SK-N-SH (cell line): ENCODE results near the gene FMN1. TPM values are rescaled to one million over a fixed set of nuclear protein-coding genes. Genes with fewer than 3 reads are reported as not detected.

Experiments used
- CTCF ChIA-PET: fragments of 300-600, 350-600 bp; formaldehyde crosslinking; extraction: SDS; loops from one replicate; lab custom pipeline; 2021; lab: Yijun Ruan, JAX
- POLR2A ChIA-PET: fragments of 350-600 bp; sonication (Branson Sonifier 250); formaldehyde crosslinking; extraction: SDS; loops from one replicate; lab custom pipeline; 2020; ENCODE audit warnings: antibody characterized with exemption, inconsistent platforms; lab: Yijun Ruan, JAX
- DNase-seq: peaks from one replicate; pipeline ENCODE4 v3.0.0; 2012
- H2AFZ ChIP-seq: fragments of 200-600 bp; sonication (generic); 2 replicates; pipeline ENCODE4 v1.8.1; 2016; ENCODE audit warnings: antibody characterized with exemption, mild to moderate bottlenecking, low read depth
- H3F3A ChIP-seq: fragments of 200-600 bp; sonication (generic); replicated peaks from 2 replicates; pipeline ENCODE3; 2016; ENCODE audit warnings: antibody characterized with exemption, mild to moderate bottlenecking; ENCODE audit not compliant: insufficient read depth
- H3K27ac ChIP-seq, 2 experiments: fragments of 200-500 bp in 1 of 2; fragments of 200-600 bp in 1 of 2; sonication (Bioruptor generic) in 1 of 2; sonication (generic), shearing (Covaris generic) in 1 of 2; 2 replicates each; pipeline versions ENCODE4 v1.5.1 to v1.6.1; 2014 to 2016; ENCODE audit warnings: low read depth in 2 of 2, inconsistent platforms in 1 of 2, low read length in 1 of 2, mild to moderate bottlenecking in 1 of 2, mixed read lengths in 1 of 2
- H3K27me3 ChIP-seq: fragments of 200-600 bp; sonication (generic), shearing (Covaris generic); 2 replicates; pipeline ENCODE4 v1.6.1; 2016; ENCODE audit warnings: mixed run types; ENCODE audit not compliant: insufficient read depth
- H3K36me3 ChIP-seq, 2 experiments: fragments of 200-500 bp in 1 of 2; fragments of 200-600 bp in 1 of 2; sonication (Bioruptor generic) in 1 of 2; sonication (generic) in 1 of 2; replicated peaks in 1 of 2; 2 replicates each; pipeline versions ENCODE3 to v1.5.1; 2014 to 2016; ENCODE audit warnings: low read length in 1 of 2, mild to moderate bottlenecking in 1 of 2; ENCODE audit not compliant: insufficient read depth in 2 of 2, control insufficient read depth in 1 of 2
- H3K4me1 ChIP-seq, 2 experiments: fragments of 200-500 bp in 1 of 2; fragments of 200-600 bp in 1 of 2; sonication (Bioruptor generic) in 1 of 2; sonication (generic), shearing (Covaris generic) in 1 of 2; 2 replicates each; pipeline versions ENCODE4 v1.5.1 to v1.6.1; 2014 to 2016; ENCODE audit warnings: low read depth in 1 of 2, low read length in 1 of 2, mixed run types in 1 of 2; ENCODE audit not compliant: insufficient read depth in 2 of 2, control insufficient read depth in 1 of 2
- H3K4me2 ChIP-seq: fragments of 200-600 bp; sonication (generic), shearing (Covaris generic); 2 replicates; pipeline ENCODE4 v1.6.1; 2017; ENCODE audit warnings: mixed run types
- H3K4me3 ChIP-seq, 2 experiments: fragments of 200-500 bp in 1 of 2; fragments of 200-600 bp in 1 of 2; sonication (Bioruptor generic) in 1 of 2; sonication (generic), shearing (Covaris generic) in 1 of 2; 2 replicates each; pipeline versions ENCODE4 v1.5.1 to v1.8.1; 2014 to 2016; ENCODE audit warnings: low read depth in 2 of 2, inconsistent platforms in 1 of 2, low read length in 1 of 2, mild to moderate bottlenecking in 1 of 2, mixed read lengths in 1 of 2, moderate library complexity in 1 of 2
- H3K79me2 ChIP-seq: fragments of 200-600 bp; sonication (generic); 2 replicates; pipeline ENCODE4 v1.8.1; 2017; ENCODE audit warnings: mild to moderate bottlenecking; ENCODE audit not compliant: insufficient read depth
- H3K9ac ChIP-seq: fragments of 200-600 bp; sonication (generic); 2 replicates; pipeline ENCODE4 v1.6.1; 2017; ENCODE audit warnings: mixed run types
- H3K9me2 ChIP-seq: fragments of 200-600 bp; sonication (generic); 2 replicates; pipeline ENCODE4 v1.6.1; 2017; ENCODE audit warnings: mixed run types
- H3K9me3 ChIP-seq: fragments of 200-600 bp; sonication (generic); 2 replicates; pipeline ENCODE4 v1.6.1; 2017; ENCODE audit warnings: mixed run types, mild to moderate bottlenecking, moderate library complexity
- H4K20me1 ChIP-seq: fragments of 200-600 bp; sonication (generic); 2 replicates; pipeline ENCODE4 v1.6.1; 2017; ENCODE audit warnings: mild to moderate bottlenecking, mixed run types; ENCODE audit not compliant: insufficient read depth
- CHD2 ChIP-seq: fragments of 150-350 bp; IDR thresholded peaks from 2 replicates; pipeline ENCODE4 v1.6.1; 2018; ENCODE audit warnings: low read length; ENCODE audit not compliant: partially characterized antibody
- EP300 ChIP-seq, 2 experiments: IDR thresholded peaks; 2 replicates each; pipeline versions ENCODE4 v1.4.0 to v1.6.1; 2012; ENCODE audit warnings: borderline replicate concordance in 1 of 2, low read depth in 1 of 2, low read length in 1 of 2
- EZH2phosphoT487 ChIP-seq: fragments of 200-600 bp; sonication (generic); IDR thresholded peaks from 2 replicates; pipeline ENCODE4 v1.6.1; 2017; ENCODE audit warnings: low read depth, mixed run types, mild to moderate bottlenecking, antibody characterized with exemption, moderate library complexity, borderline replicate concordance
- FOSL2 ChIP-seq: IDR thresholded peaks from 2 replicates; pipeline ENCODE4 v1.4.0; 2012; ENCODE audit warnings: low read depth, mild to moderate bottlenecking, moderate library complexity, borderline replicate concordance
- FOXJ3 ChIP-seq: sonication (generic); formaldehyde crosslinking; IDR thresholded peaks from 2 replicates; pipeline ENCODE4 v1.5.1; 2020; ENCODE audit warnings: mild to moderate bottlenecking, missing genetic modification reagents
- FOXM1 ChIP-seq: IDR thresholded peaks from 2 replicates; pipeline ENCODE4 v1.4.0; 2012; ENCODE audit warnings: low read depth, mild to moderate bottlenecking
- GABPA ChIP-seq: IDR thresholded peaks from 2 replicates; pipeline ENCODE4 v1.4.0; 2012; ENCODE audit warnings: low read depth, mild to moderate bottlenecking
- JUND ChIP-seq: IDR thresholded peaks from 2 replicates; pipeline ENCODE4 v1.4.0; 2012
- MEF2A ChIP-seq: IDR thresholded peaks from 2 replicates; pipeline ENCODE4 v1.4.0; 2012; ENCODE audit warnings: low read depth, borderline replicate concordance
- MXI1 ChIP-seq: IDR thresholded peaks from 2 replicates; pipeline ENCODE4 v1.6.1; 2012; ENCODE audit warnings: mild to moderate bottlenecking, low read depth, low read length, improper control_type of control experiment
- NRF1 ChIP-seq: IDR thresholded peaks from 2 replicates; pipeline ENCODE4 v1.6.1; 2012; ENCODE audit warnings: low read depth, mild to moderate bottlenecking, low read length
- POLR2AphosphoS5 ChIP-seq: IDR thresholded peaks from 2 replicates; pipeline ENCODE4 v1.6.1; 2012; ENCODE audit warnings: low read depth, low read length
- RAD21 ChIP-seq: IDR thresholded peaks from 2 replicates; pipeline ENCODE4 v1.6.1; 2012; ENCODE audit warnings: mild to moderate bottlenecking, low read length
- RCOR1 ChIP-seq: fragments of 150-350 bp; IDR thresholded peaks from 2 replicates; pipeline ENCODE4 v1.6.1; 2017; ENCODE audit warnings: antibody characterized with exemption, low read length
- RFX5 ChIP-seq: IDR thresholded peaks from 2 replicates; pipeline ENCODE4 v1.6.1; 2012; ENCODE audit warnings: mild to moderate bottlenecking, improper control_type of control experiment, low read length
- SIN3A ChIP-seq: IDR thresholded peaks from 2 replicates; pipeline ENCODE4 v1.6.1; 2012; ENCODE audit warnings: low read depth, mild to moderate bottlenecking, low read length, moderate library complexity, borderline replicate concordance
- TAF1 ChIP-seq: IDR thresholded peaks from 2 replicates; pipeline ENCODE4 v1.6.1; 2012; ENCODE audit warnings: low read depth, mild to moderate bottlenecking, low read length, moderate library complexity, borderline replicate concordance
- TCF12 ChIP-seq: IDR thresholded peaks from 2 replicates; pipeline ENCODE4 v1.4.0; 2012
- YY1 ChIP-seq: IDR thresholded peaks from 2 replicates; pipeline ENCODE4 v1.4.0; 2012; ENCODE audit warnings: low read depth, mild to moderate bottlenecking
- WGBS: methylation state at CpG from one replicate; pipeline ENCODE4 v1.1.6; 2017; ENCODE audit warnings: low lambda C conversion rate; 5-methylcytosine and 5-hydroxymethylcytosine counted together
- polyA plus RNA-seq, 3 experiments: library from polyadenylated mRNA; depleted of rRNA; stranded (reverse); fragments of >200 nt; gene quantifications; 2 replicates each; pipeline ENCODE4 v1.2.3, GENCODE V29; 2012
- TF ChIP-seq, protein P1 (sequence below): fragments of 150-350 bp; IDR thresholded peaks from 2 replicates; pipeline ENCODE4 v1.6.1; 2017; ENCODE audit warnings: antibody characterized with exemption, low read length, low read depth, borderline replicate concordance
- TF ChIP-seq, protein P2 (sequence below): IDR thresholded peaks from 2 replicates; pipeline ENCODE4 v1.4.0; 2012; ENCODE audit warnings: low read depth, borderline replicate concordance
- TF ChIP-seq, protein P3 (sequence below): IDR thresholded peaks from 2 replicates; pipeline ENCODE4 v1.4.0; 2012; ENCODE audit warnings: low read depth
- TF ChIP-seq, protein P4 (sequence below): IDR thresholded peaks from 2 replicates; pipeline ENCODE4; 2012

FMN1 gene
- polyA plus RNA-seq, 1 of the 3 experiments (the other 2 are of a cell fraction) = 9.1 TPM

DNA sequence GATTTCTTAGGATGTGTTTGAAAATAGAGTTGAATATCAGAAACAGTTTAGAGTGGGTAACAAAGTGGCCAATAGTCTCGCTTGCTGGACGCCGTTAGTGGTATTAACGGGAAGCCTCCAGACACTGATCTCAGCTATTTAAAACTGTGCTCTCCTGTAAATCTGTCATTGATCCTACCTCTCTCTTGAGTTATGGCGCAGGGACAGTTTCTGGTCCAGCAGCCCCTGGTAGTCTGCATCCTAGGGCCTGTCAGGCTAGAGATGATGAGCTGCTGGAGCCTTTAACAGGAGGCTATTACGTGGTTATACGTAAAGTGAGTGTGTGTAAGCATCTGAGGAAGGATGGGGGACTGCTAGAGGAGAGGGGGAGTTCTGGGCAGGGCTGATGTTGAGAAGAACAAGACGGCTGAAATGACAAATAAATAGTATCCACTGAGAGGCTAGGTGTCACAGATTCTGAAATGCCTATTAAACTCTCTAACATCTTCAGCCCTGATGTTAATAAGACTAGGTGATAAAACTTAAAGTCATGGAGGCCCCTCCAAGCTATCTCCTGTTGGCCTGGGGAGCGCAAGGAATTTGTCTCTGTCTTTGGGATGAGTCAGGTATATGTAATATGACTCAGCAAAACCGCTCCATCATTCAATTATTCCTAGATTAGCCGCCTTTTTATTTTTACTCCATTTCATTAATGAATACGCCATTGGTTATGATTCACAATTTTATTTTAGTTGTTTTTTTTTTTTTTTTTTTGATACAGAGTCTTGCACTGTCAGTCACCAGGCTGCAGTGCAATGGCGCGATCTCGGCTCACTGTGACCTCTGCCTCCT lies 321.0 kb downstream of the FMN1 start:
- Histone ChIP-seq H3K27ac (peak overlapping the region; percentile 67 to 91), H3K36me3 (peaks cover 6 to 61% of the 10 kb centered on the region in 2 experiments), H3K4me3 (no peak overlapping the region), H3K4me2 (no peak overlapping the region), H4K20me1 (no peaks in the 10 kb centered on the region), H3K9me2 (no peaks in the 10 kb centered on the region), H3K27me3 (no peaks in the 10 kb centered on the region), H3K9ac (peak overlapping the region; percentile 28; the same call in 1 of the 2 replicates), H3F3A (peaks cover 79% of the 10 kb centered on the region), H3K9me3 (no peaks in the 10 kb centered on the region), H3K4me1 (peaks cover 5 to 19% of the 10 kb centered on the region in 2 experiments; a peak in 3 of 4 replicates), H3K79me2 (peaks cover 43% of the 10 kb centered on the region), H2AFZ (no peak overlapping the region)
- TF ChIP-seq YY1 (no peak), TCF12 (peak; percentile 28; the same call in 1 of the 2 replicates), GABPA (no peak), RCOR1 (no peak), SIN3A (no peak), POLR2AphosphoS5 (no peak; the same call in 1 of the 2 replicates), EP300 (IDR thresholded peaks at IDR 0.05; ENCODE audit: borderline replicate concordance in 1 of 2, low read depth in 1 of 2, low read length in 1 of 2) (peak in 1 of 2 experiments; percentile 30; a peak in 1 of 4 replicates), RFX5 (no peak), FOXM1 (no peak), TAF1 (no peak), FOSL2 (peak; percentile 76), FOXJ3 (CRISPR knock-in tag) (no peak), EZH2phosphoT487 (no peak), NRF1 (no peak), JUND (peak; percentile 60), MEF2A (peak; percentile 59; the same call in 1 of the 2 replicates), MXI1 (no peak), RAD21 (no peak), CHD2 (no peak)
- TF ChIP-seq, protein P1, sequence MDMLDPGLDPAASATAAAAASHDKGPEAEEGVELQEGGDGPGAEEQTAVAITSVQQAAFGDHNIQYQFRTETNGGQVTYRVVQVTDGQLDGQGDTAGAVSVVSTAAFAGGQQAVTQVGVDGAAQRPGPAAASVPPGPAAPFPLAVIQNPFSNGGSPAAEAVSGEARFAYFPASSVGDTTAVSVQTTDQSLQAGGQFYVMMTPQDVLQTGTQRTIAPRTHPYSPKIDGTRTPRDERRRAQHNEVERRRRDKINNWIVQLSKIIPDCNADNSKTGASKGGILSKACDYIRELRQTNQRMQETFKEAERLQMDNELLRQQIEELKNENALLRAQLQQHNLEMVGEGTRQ = no peak
- TF ChIP-seq, protein P2, sequence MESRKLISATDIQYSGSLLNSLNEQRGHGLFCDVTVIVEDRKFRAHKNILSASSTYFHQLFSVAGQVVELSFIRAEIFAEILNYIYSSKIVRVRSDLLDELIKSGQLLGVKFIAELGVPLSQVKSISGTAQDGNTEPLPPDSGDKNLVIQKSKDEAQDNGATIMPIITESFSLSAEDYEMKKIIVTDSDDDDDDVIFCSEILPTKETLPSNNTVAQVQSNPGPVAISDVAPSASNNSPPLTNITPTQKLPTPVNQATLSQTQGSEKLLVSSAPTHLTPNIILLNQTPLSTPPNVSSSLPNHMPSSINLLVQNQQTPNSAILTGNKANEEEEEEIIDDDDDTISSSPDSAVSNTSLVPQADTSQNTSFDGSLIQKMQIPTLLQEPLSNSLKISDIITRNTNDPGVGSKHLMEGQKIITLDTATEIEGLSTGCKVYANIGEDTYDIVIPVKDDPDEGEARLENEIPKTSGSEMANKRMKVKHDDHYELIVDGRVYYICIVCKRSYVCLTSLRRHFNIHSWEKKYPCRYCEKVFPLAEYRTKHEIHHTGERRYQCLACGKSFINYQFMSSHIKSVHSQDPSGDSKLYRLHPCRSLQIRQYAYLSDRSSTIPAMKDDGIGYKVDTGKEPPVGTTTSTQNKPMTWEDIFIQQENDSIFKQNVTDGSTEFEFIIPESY = no peak
- TF ChIP-seq, protein P3, sequence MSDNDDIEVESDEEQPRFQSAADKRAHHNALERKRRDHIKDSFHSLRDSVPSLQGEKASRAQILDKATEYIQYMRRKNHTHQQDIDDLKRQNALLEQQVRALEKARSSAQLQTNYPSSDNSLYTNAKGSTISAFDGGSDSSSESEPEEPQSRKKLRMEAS = no peak
- TF ChIP-seq, protein P4, sequence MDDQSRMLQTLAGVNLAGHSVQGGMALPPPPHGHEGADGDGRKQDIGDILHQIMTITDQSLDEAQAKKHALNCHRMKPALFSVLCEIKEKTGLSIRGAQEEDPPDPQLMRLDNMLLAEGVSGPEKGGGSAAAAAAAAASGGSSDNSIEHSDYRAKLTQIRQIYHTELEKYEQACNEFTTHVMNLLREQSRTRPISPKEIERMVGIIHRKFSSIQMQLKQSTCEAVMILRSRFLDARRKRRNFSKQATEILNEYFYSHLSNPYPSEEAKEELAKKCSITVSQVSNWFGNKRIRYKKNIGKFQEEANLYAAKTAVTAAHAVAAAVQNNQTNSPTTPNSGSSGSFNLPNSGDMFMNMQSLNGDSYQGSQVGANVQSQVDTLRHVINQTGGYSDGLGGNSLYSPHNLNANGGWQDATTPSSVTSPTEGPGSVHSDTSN = peak; percentile 73
- CTCF ChIA-PET = interaction anchor here (0.8 kb wide), 1 partner anchor 29 kb away, joined by 4 read pairs; no protein-coding TSS in a partner anchor
- POLR2A ChIA-PET = no interaction called here
- DNase-seq = no peak
- WGBS = 67% methylated on average over 15 of the region's 15 CpGs
